Superior temporal gyrus (tissue), 1 donor: ENCODE measurements around the gene MST1.

Experiments
- DNase-seq: peaks from one replicate; pipeline ENCODE4 v3.0.0-alpha.2; 2016; ENCODE audit errors: extremely low spot score

Gene MST1

GRCh38 chr3:49717959-49718857, 28.9 kb upstream of the MST1 start:
- no peak for DNase-seq

GRCh38 chr3:49717211-49717958, 28.1 kb upstream of the MST1 start:
- no peak for DNase-seq

- no peak for DNase-seq
Observed at GRCh38 chr3:49716691-49717210, 27.5 kb upstream of the MST1 start.

GRCh38 chr3:49716169-49716568, 26.9 kb upstream of the MST1 start:
- DNase-seq = no peak

GRCh38 chr3:49715611-49716121, 26.4 kb upstream of the MST1 start:
- no peak for DNase-seq

GRCh38 chr3:49714728-49715550, 25.7 kb upstream of the MST1 start:
- DNase-seq = no peak

- DNase-seq = no peak
Observed at GRCh38 chr3:49713336-49714105, 24.2 kb upstream of the MST1 start.

GRCh38 chr3:49712631-49713317, 23.5 kb upstream of the MST1 start:
- no peak for DNase-seq

- DNase-seq = no peak
Observed at GRCh38 chr3:49712166-49712565, 22.9 kb upstream of the MST1 start.

- no peak for DNase-seq
Observed at GRCh38 chr3:49711489-49711888, 22.2 kb upstream of the MST1 start.

GRCh38 chr3:49709852-49710251, 20.6 kb upstream of the MST1 start:
- DNase-seq = no peak

- no peak for DNase-seq
Observed at GRCh38 chr3:49707113-49707480, 17.8 kb upstream of the MST1 start.

GRCh38 chr3:49706456-49707112, 17.3 kb upstream of the MST1 start:
- DNase-seq = no peak

GRCh38 chr3:49705390-49705960, 16.2 kb upstream of the MST1 start:
- DNase-seq = no peak

GRCh38 chr3:49704629-49705028, 15.4 kb upstream of the MST1 start:
- no peak for DNase-seq

- no peak for DNase-seq
Observed at GRCh38 chr3:49703956-49704355, 14.7 kb upstream of the MST1 start.

- peak; percentile 70 for DNase-seq
Observed at GRCh38 chr3:49703443-49703927, 14.2 kb upstream of the MST1 start.

- no peak for DNase-seq
Observed at GRCh38 chr3:49702672-49703071, 13.4 kb upstream of the MST1 start.

- no peak for DNase-seq
Observed at GRCh38 chr3:49701388-49702077, 12.3 kb upstream of the MST1 start.
